Renal cortical epithelial cell (primary cell): ENCODE results near the gene IRX3. TPM values are rescaled to one million over a fixed set of nuclear protein-coding genes. Genes with fewer than 3 reads are reported as not detected.

Experiments
- DNase-seq: peaks from one replicate; pipeline ENCODE4 v3.0.0-alpha.2; 2011; ENCODE audit warnings: low read depth
- total RNA-seq: library from RNA; depleted of rRNA; stranded (reverse); fragments of >200 nt; gene quantifications from 2 replicates; pipeline ENCODE4 v1.2.3, GENCODE V29; 2014

The IRX3 gene
- total RNA-seq = under 0.01 and 14.6 TPM in 2 replicates

GRCh38 chr16:54286366-54287130 is at the start of gene IRX3:
TSS of gene IRX3 (minus strand) at chr16:54286787. CDS start at chr16:54286050, 737 bp downstream.
- peak; percentile 64 for DNase-seq

GRCh38 chr16:54335230-54335629 is 48.6 kb upstream of the IRX3 start:
- no peak for DNase-seq

- no peak for DNase-seq
These were observed 47.6 kb upstream of the IRX3 start for GRCh38 chr16:54334208-54334607.

DNA sequence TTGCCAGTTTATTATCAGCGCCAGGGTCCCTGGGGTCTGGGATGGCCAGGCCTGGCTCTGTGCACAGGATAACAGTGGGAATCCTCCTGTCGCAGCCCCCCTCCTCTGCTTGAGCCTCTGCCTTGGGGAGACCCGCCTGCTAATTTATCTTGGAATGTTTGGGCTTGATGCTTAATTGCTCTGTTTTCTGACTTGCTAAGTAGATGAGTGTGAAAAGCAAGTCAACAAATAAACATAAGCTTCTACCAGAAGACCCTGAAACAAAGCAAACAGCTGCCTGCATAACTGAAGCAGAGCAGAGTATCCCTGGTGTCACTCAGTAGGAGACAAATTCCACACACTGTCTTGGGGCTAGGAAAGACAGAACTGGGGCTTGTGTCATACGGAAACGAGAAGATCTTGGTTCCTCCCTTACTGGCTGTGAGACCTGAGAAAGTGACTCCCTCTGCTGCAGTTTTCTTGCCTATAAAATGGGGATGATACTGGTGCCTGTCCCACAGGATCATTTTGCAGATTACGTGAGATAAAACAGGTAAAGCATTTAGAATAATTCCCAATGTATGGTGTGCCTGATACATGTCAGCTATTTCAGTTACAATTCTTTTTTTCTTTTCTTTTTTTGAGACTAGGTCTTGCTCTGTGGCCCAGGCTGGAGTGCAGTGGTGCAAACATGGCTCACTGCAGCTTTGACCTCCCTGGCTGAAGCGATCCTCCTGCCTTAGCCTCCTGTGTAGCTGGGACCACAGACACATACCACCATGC is 44.8 kb upstream of the IRX3 start:
- no peak for DNase-seq

DNA sequence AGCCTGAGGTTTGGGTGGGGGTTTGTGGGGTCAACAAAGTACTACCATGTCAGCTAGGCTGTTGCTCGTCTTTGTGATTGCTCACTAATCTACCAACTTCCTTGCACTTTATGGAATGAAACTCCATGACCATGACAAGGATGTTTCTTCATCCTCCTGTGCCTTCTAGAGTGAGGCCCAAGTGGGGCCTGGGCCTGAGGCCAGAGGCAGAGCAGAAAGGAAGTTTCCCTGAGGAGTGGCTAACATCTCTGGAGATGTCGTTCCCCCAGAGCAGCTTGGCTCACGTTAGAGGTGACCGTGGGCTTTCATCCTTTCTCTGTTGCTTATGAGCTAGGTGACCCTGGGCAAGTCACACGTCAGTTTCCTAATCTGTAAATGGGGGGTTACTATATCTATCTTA is 41.0 kb upstream of the IRX3 start:
- DNase-seq = no peak

DNA sequence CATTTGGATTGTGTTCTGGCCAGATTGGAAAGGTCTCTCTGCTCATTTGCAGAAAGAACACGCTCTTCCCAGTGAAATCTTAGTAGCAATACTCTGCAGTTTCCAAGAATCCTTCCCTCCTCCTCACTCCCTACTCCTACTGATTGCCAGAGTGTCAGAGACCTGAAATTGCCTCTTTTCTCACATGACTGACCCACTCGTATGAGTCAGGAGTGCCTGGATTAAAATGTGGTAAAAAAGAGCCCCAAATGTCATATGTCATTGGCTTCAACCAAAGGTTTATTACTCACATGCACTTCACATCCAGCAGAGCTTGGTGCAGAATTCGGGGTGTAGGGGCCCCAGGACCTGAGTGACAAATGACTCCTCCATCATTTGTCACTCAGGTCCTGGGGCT is 39.7 kb upstream of the IRX3 start:
- peak; percentile 60 for DNase-seq

DNA sequence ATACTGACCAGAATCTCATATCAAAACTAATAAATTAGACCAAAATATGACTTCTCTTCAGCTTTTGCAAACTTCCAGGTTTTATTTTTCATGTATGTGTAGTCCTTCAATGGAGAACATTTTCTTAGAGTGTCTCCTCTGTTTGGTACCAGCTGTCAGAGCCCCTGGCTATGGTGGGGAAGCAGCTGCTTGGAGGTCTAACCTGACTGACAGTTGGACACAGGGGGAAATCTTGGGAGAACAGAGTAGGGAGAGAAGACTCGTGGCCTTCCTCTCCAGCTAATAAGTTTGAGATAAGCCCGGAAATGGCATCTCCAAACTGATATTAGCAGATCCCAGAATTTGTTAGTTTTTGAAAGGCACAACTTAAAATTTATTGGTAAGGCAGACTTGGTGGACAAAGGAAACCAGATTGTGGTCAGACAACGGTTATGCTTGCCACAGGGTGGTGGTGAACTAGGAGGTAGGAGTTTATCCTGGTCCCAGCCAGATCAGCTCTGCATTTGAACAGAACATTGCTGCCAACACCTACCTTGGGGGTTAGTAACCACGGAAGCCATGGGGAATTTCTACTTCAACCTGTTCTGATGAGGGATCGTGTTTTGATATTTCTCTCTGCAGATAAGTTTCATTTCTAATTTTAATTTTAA is 39.2 kb upstream of the IRX3 start:
- no peak for DNase-seq

- no peak for DNase-seq
These were observed 38.1 kb upstream of the IRX3 start for GRCh38 chr16:54324716-54325115.

DNA sequence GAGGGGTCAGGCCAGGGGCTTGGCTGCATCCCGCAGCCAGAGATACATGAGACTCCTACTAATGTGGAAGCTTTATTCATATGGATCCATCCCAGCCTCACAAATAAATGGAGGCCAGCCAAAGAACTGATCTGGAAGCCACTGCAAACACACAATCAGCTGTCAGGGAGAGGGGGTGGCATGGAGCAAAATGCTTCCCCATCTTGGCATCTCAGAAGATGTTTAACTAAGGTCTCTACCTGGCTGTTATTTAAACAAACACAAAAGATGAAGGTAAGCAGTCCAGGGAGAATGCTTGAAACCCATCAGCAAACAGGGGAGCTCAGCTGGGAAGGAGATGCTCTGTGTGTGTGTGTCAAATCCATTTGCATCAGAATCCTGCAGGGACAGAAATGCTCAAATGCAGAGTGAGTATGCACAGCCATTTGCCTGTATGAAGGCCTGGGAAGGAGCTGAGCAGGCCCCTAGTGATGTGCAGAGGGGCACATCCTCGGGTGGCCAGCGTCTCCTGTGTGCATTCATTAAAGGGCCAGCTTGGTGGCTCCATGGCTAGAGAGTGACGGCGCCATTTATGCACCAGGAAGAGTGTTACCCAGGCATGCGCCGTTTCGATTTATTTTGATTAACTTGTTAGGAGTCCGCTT is 34.2 kb upstream of the IRX3 start:
- DNase-seq = no peak

DNA sequence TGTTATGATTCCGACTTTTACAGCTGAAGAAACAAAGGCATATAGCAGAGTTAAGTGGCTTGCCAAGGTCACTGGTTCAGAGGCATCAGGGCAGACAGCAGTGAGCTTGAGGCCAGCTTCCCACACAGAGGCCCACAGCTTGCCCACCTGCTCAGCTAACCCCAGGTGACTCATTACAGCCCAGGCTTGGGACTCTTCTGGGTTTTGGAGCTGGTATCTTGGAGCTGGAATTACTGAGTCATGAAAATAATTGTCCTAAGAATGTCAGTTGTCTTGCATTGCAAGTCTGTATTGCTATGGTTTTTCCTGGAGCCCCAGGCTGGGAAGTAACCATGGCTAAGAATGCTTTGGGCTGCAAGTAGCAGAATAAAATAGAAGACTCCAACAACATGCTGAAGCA is 32.4 kb upstream of the IRX3 start:
- peak; percentile 18 for DNase-seq

GRCh38 chr16:54317101-54317611 is 30.6 kb upstream of the IRX3 start:
- no peak for DNase-seq

- DNase-seq = no peak
These were observed 29.7 kb upstream of the IRX3 start for GRCh38 chr16:54316095-54316889.

DNA sequence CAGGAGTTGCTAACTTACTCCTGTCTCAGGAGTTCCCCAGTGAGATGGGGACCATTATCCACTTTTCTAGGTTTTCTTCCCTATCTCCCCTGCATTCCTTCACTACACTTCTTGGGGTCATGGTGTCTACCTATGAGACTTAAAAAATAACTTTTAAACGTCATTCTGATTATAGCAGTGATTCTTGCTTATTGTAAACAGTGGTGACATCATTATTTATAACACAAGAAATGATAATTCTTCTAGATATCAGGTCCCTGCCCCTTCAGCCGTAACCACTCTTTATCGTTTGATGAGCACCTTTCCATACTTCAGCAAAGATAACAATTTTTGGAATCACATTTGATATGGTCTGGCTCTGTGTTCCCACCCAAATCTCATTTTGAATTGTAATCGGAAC is 27.2 kb upstream of the IRX3 start:
- no peak for DNase-seq

- DNase-seq = no peak
These were observed 26.0 kb upstream of the IRX3 start for GRCh38 chr16:54312502-54312991.

DNA sequence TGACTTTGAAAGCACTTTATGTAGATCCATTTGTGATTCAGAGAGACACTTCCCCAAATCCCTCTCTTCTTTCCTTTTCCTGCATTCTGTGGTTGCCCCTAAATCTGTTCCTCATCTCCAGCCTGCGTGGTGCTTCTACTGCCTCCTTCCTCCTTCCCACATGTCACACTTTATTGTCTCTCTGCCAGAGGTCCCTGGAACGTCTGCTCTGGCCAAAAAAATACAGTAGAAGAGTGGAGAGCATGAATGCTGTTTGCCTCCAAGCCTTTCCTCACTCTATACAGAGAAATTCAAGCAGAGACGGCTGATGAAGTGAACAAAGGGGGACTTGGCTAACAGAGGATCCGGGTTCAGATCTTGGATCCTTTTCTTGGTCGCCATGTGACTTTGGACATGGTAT is 22.8 kb upstream of the IRX3 start:
- no peak for DNase-seq

DNA sequence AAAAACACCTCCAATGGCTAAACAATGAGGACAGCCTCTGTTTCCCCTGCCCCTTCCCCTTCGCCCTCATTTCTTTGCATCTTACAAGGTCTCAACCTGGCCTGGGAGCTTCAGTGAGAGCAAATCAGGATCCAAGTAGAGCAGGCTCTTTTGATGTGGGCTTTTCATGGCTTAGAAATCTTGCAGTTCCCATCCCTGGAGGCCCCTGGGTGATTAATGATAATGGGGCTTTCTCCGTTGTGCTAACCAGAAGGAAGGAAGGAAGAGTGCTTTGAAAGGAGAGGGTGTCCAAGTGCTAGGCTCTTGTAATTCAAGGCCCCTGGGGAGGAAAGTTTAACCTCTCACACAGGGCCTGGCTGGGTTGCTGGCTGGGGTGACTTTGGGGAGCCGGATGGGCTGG is 18.5 kb upstream of the IRX3 start:
- no peak for DNase-seq

DNA sequence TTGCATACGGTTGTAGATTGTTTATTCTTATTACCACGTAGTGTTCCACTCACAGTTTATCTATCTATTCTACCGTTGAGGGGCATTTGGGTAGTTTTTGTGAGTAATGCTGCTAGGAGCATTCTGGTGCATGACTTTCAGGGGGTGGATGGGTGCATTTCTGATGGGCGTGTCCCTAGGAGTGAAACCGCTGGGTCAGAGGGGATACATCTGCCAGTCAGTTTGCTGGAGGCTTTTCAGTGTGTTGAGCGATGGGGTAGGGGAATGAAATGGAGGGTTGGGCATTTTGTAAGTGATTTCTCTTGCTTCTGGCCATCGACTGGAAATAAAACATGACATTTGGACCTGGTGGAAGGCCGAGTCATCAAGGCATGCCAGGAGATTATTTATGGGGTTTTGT is 17.0 kb upstream of the IRX3 start:
- no peak for DNase-seq

GRCh38 chr16:54297154-54297553 is 10.6 kb upstream of the IRX3 start:
- DNase-seq = no peak

GRCh38 chr16:54296543-54296942 is 10.0 kb upstream of the IRX3 start:
- DNase-seq = no peak

- no peak for DNase-seq
These were observed 5.3 kb upstream of the IRX3 start for GRCh38 chr16:54291656-54292487.
